ENCODE measurements around the gene ATF7IP. TPM values are rescaled to one million over a fixed set of nuclear protein-coding genes. Genes with fewer than 3 reads are reported as not detected.

ATF7IP gene
- total and polyA plus RNA-seq, 12 donors = 4.0 to 85.8 (median 66.2) TPM

GRCh38 chr12:14514154-14514842 is 148.8 kb downstream of the ATF7IP start:
- no peaks in the 10 kb centered on the region for H3K27me3 ChIP-seq
- TF ChIP-seq CTCF (IDR thresholded peaks at IDR 0.05) = peak in 8 of 9 donors; percentile 26 to 64 (median 51)
- ATAC-seq (peak in 6 of 8 donors; percentile 34 to 75 (median 52)), DNase-seq (peak in 1 of 2 donors; percentile 38)
- 43 to 51% methylated on average over 4 of the region's 4 CpGs for WGBS, 2 donors
- H3K27ac ChIP-seq = no peak overlapping the region
- no peaks in the 10 kb centered on the region for H3K4me1 ChIP-seq
- H3K9me3 ChIP-seq = no peaks in the 10 kb centered on the region
- H3K4me3 ChIP-seq = no peak overlapping the region
- intact Hi-C loops (cut with DNase I) = loop anchor here in 6 of 10 donors (2.0 to 10.0 kb wide), 7 partner anchors 103 to 161 kb away; no protein-coding TSS in a partner anchor
- peaks cover 0 to 27% (median 0%) of the 10 kb centered on the region in 9 donors for H3K36me3 ChIP-seq

GRCh38 chr12:14514946-14515345 is 149.5 kb downstream of the ATF7IP start:
- Histone ChIP-seq H3K9me3 (no peaks in the 10 kb centered on the region), H3K27me3 (no peaks in the 10 kb centered on the region), H3K27ac (no peak overlapping the region), H3K4me1 (no peaks in the 10 kb centered on the region), H3K36me3 (peaks cover 0 to 22% (median 2%) of the 10 kb centered on the region in 9 donors), H3K4me3 (no peak overlapping the region)
- ATAC-seq (no peak), DNase-seq (no peak)
- WGBS, 2 donors = 88 to 93% methylated on average over 1 of the region's 1 CpG
- no peak for TF ChIP-seq CTCF (IDR thresholded peaks at IDR 0.05)
- intact Hi-C loops (cut with DNase I) = loop anchor here in 6 of 10 donors (2.0 to 10.0 kb wide), 7 partner anchors 102 to 160 kb away; no protein-coding TSS in a partner anchor

- no peak for TF ChIP-seq CTCF (IDR thresholded peaks at IDR 0.05)
- H3K4me3 ChIP-seq = no peak overlapping the region
- H3K9me3 ChIP-seq = peaks cover 0 to 65% (median 30%) of the 10 kb centered on the region in 11 donors
- no peak overlapping the region for H3K27ac ChIP-seq
- H3K27me3 ChIP-seq = no peaks in the 10 kb centered on the region
- peaks cover 0 to 71% (median 6%) of the 10 kb centered on the region in 9 donors for H3K36me3 ChIP-seq
- ATAC-seq (no peak), DNase-seq (no peak)
- intact Hi-C loops (cut with DNase I) = no loop called here
- no peaks in the 10 kb centered on the region for H3K4me1 ChIP-seq
Measured at GRCh38 chr12:14521822-14522221, 156.3 kb downstream of the ATF7IP start.

GRCh38 chr12:14525964-14526363 is 160.5 kb downstream of the ATF7IP start:
- Histone ChIP-seq H3K4me3 (no peak overlapping the region), H3K9me3 (peaks cover 0 to 59% (median 30%) of the 10 kb centered on the region in 11 donors), H3K27ac (no peak overlapping the region), H3K27me3 (no peaks in the 10 kb centered on the region), H3K36me3 (peaks cover 0 to 62% (median 0%) of the 10 kb centered on the region in 9 donors), H3K4me1 (no peaks in the 10 kb centered on the region)
- no peak for ATAC-seq
- 96 to 97% methylated on average over 2 of the region's 2 CpGs for WGBS, 2 donors
- intact Hi-C loops (cut with DNase I) = no loop called here
- DNase-seq = no peak
- TF ChIP-seq CTCF (IDR thresholded peaks at IDR 0.05) = no peak
